Prostate gland (tissue), 2 donors: Measurements from ENCODE around the gene STOX2.

Experiments used
- POLR2A ChIP-seq: fragments of 450-650 bp; IDR thresholded peaks from one replicate; pipeline ENCODE4 v1.6.1; 2016; ENCODE audit warnings: antibody characterized with exemption, mild to moderate bottlenecking
- POLR2AphosphoS5 ChIP-seq: sonication (generic); formaldehyde crosslinking; IDR thresholded peaks from one replicate; pipeline ENCODE4 v1.6.1; 2017; ENCODE audit warnings: antibody characterized with exemption
- TF ChIP-seq, protein P1 (sequence below), 4 experiments: fragments of 200-600 bp in 2 of 4; fragments of 450-650 bp in 2 of 4; sonication (generic) in 2 of 4; IDR thresholded peaks; 1 replicate in 3 of 4; 2 replicates in 1 of 4; pipeline ENCODE4 v1.5.1; 2016 to 2019; ENCODE audit warnings: antibody characterized with exemption in 4 of 4, mild to moderate bottlenecking in 2 of 4, moderate library complexity in 2 of 4

DNA sequence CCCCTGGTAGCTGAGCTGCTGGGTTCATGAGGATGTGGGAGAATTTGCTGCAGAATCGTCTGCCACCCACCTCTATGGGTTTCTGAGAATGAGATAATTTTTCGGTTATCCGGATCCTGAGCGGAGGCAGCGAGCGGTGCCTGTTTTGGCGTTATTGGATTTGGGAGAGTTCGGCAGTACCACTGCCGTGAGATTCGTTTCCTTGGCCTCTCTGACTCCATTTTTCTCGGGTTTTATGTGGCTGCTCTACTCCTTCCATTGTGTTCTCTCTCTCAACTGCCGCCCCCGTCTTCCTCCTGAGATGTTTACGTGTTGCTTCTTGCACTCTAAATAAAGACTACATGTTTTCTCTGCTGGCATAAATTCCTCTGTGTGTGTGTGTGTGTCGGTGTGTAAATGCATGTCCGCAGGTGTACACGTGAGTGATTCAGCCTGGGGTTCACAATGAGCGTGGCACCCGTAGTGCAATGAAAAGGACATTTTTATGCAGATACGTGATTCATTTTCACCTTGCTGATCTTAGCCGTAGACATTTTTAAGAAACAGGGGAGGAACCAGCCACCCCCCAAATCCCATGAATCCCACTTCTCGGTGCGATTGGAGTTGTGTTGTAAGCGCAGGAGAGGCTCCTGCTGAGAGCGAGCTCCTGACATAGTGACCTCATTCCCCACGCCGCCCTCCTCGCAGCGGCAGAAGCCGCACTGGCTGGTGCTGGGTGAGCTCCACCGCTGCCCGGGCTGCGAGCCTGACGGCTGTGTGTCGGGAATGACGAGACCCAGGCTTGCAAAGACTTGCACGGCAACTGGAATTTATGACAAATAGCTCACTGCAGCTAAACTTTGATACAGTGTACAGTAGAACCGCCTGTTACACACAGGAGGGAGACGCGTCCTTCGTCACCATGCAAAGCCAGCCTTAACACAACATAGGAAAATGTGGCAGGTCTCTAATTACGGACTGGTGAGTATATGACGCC lies 82.2 kb downstream of the STOX2 start:
- TF ChIP-seq, protein P1, sequence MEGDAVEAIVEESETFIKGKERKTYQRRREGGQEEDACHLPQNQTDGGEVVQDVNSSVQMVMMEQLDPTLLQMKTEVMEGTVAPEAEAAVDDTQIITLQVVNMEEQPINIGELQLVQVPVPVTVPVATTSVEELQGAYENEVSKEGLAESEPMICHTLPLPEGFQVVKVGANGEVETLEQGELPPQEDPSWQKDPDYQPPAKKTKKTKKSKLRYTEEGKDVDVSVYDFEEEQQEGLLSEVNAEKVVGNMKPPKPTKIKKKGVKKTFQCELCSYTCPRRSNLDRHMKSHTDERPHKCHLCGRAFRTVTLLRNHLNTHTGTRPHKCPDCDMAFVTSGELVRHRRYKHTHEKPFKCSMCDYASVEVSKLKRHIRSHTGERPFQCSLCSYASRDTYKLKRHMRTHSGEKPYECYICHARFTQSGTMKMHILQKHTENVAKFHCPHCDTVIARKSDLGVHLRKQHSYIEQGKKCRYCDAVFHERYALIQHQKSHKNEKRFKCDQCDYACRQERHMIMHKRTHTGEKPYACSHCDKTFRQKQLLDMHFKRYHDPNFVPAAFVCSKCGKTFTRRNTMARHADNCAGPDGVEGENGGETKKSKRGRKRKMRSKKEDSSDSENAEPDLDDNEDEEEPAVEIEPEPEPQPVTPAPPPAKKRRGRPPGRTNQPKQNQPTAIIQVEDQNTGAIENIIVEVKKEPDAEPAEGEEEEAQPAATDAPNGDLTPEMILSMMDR (IDR thresholded peaks at IDR 0.05), result no peak
- TF ChIP-seq POLR2A (peak; percentile 23), POLR2AphosphoS5 (no peak)
